ENCODE measurements around the gene TIMM9.
A peak's percentile ranks its signal among the peaks of the same experiment; 100 is the strongest.
"Not testable (repeated sequence)": the region's sequence is repeated elsewhere in the genome, so short reads cannot be mapped to it uniquely, and the experiment has no call there.

The TIMM9 gene

DNA sequence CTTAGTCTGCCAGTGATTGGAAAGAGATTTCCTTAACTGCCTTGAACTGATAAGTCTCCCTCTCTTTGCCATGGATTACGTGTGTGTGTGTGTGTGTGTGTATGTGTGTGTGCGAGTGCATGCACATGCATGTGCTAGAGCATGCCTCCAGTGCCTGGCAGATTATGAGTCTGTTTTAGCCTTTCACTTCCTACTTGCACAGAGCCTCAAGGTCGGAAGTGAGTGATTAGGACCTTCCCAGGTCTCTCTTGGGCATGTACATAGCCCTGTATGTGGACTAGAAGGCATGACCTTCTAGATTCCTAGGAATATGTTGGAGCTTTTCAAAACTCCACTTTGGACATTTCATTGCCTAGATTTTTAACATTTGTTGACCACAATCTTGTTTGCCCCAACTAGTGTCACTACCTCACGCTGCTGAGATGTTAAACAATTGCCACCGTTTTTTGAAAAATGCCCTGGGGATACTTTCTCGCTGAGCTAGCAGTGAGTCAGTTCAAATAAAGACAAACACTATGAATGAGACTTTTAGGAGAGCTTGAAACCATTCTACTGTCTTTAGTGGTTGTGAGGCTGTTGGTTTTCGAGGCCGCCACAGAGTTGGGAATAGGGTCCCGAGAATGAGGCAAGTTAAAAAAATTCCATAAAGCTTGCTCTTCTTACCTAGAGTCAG, 28.4 kb upstream of the TIMM9 start:
- FAIRE-seq (peak; percentile 87), DNase-seq (ENCODE audit: insufficient read length, low spot score) (no peak)
- TF ChIP-seq PAX5 (IDR thresholded peaks at IDR 0.05; ENCODE audit: insufficient read depth, low read length, severe bottlenecking): no peak
- no peak for TF ChIP-seq POLR2A (IDR thresholded peaks at IDR 0.05; ENCODE audit: low read depth, low read length)
- TF ChIP-seq POLR2AphosphoS5 (IDR thresholded peaks at IDR 0.05; ENCODE audit: low read depth, low read length): no peak
- TF ChIP-seq SPI1 (IDR thresholded peaks at IDR 0.05; ENCODE audit: low read depth, low read length): no peak
- TF ChIP-seq POU2F2 (IDR thresholded peaks at IDR 0.05; ENCODE audit: low read depth, low read length): no peak
- TF ChIP-seq TAF1 (IDR thresholded peaks at IDR 0.05; ENCODE audit: low read depth, low read length): no peak

DNA sequence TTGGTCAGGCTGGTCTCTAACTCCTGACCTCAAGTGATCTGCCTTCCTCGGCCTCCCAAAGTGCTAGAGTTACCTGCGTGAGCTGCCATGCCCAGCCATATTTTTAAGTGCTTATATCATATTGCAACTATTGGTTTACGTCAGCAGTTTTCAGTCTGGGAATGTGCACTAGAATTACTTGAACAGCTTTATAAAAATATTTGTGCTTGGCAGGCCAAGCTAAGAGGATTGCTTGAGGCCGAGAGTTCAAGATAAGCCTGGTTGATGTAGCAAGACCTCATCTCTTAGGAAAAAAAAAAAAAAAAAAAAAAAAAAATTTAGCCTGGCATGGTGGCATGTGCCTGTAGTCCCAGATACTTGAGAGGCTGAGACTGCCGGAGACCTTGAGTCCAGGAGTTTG, 17.3 kb upstream of the TIMM9 start:
- FAIRE-seq (no peak), DNase-seq (ENCODE audit: insufficient read length, low spot score) (no peak)
- TF ChIP-seq TAF1 (IDR thresholded peaks at IDR 0.05; ENCODE audit: low read depth, low read length) (no peak), POLR2AphosphoS5 (IDR thresholded peaks at IDR 0.05; ENCODE audit: low read depth, low read length) (no peak), POLR2A (IDR thresholded peaks at IDR 0.05; ENCODE audit: low read depth, low read length) (no peak), POU2F2 (IDR thresholded peaks at IDR 0.05; ENCODE audit: low read depth, low read length) (no peak), SPI1 (IDR thresholded peaks at IDR 0.05; ENCODE audit: low read depth, low read length) (no peak), PAX5 (IDR thresholded peaks at IDR 0.05; ENCODE audit: insufficient read depth, low read length, severe bottlenecking) (no peak)

- TF ChIP-seq TAF1 (IDR thresholded peaks at IDR 0.05; ENCODE audit: low read depth, low read length) (no peak), SPI1 (IDR thresholded peaks at IDR 0.05; ENCODE audit: low read depth, low read length) (no peak), POLR2A (IDR thresholded peaks at IDR 0.05; ENCODE audit: low read depth, low read length) (no peak), POLR2AphosphoS5 (IDR thresholded peaks at IDR 0.05; ENCODE audit: low read depth, low read length) (no peak), POU2F2 (IDR thresholded peaks at IDR 0.05; ENCODE audit: low read depth, low read length) (no peak), PAX5 (IDR thresholded peaks at IDR 0.05; ENCODE audit: insufficient read depth, low read length, severe bottlenecking) (no peak)
- DNase-seq (ENCODE audit: insufficient read length, low spot score) (no peak), FAIRE-seq (no peak)
Observed at GRCh38 chr14:58439476-58439875, 12.1 kb upstream of the TIMM9 start.

GRCh38 chr14:58430156-58430555, 2.8 kb upstream of the TIMM9 start:
- FAIRE-seq (no peak), DNase-seq (ENCODE audit: insufficient read length, low spot score) (no peak)
- TF ChIP-seq TAF1 (IDR thresholded peaks at IDR 0.05; ENCODE audit: low read depth, low read length) (no peak), POLR2AphosphoS5 (IDR thresholded peaks at IDR 0.05; ENCODE audit: low read depth, low read length) (no peak), SPI1 (IDR thresholded peaks at IDR 0.05; ENCODE audit: low read depth, low read length) (no peak), POLR2A (IDR thresholded peaks at IDR 0.05; ENCODE audit: low read depth, low read length) (no peak), PAX5 (IDR thresholded peaks at IDR 0.05; ENCODE audit: insufficient read depth, low read length, severe bottlenecking) (no peak), POU2F2 (IDR thresholded peaks at IDR 0.05; ENCODE audit: low read depth, low read length) (no peak)

DNA sequence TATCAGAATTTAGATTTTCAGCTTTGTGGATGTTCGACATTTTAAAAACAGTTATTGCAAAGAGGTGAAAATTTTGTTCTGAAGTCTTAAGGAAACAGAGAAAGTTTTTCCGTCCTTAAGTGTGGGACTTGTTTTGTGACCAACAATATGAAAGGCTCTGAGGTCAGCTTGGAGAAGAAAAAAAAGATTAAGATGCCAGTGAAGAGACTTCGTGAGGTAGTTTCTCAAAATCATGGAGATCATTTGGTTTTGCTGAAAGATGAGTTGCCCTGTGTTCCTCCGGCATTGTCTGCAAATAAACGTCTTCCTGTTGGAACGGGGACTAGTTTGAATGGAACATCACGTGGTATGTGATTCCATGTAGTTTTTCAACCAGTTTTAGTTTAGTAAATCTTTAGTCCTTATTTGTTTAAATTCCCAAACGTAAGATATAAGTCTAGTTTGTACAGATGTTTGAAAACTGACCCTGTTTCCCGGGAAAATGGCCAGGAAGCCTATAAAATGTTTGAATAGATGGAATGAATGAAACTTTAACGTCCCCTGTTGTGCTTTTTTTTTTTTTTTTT, 870 bp upstream of the TIMM9 start:
- no peak for FAIRE-seq
- DNase-seq (ENCODE audit: insufficient read length, low spot score): no peak
- TF ChIP-seq TAF1 (IDR thresholded peaks at IDR 0.05; ENCODE audit: low read depth, low read length) (no peak), POLR2A (IDR thresholded peaks at IDR 0.05; ENCODE audit: low read depth, low read length) (no peak), POU2F2 (IDR thresholded peaks at IDR 0.05; ENCODE audit: low read depth, low read length) (no peak)

GRCh38 chr14:58426670-58427280, 556 bp downstream of the TIMM9 start:
- DNase-seq (ENCODE audit: insufficient read length, low spot score): no peak
- no peak for FAIRE-seq
- TF ChIP-seq POLR2A (IDR thresholded peaks at IDR 0.05; ENCODE audit: low read depth, low read length) (peak; percentile 43; the same call in 1 of the 2 replicates), SPI1 (IDR thresholded peaks at IDR 0.05; ENCODE audit: low read depth, low read length) (no peak), PAX5 (IDR thresholded peaks at IDR 0.05; ENCODE audit: insufficient read depth, low read length, severe bottlenecking) (no peak), POLR2AphosphoS5 (IDR thresholded peaks at IDR 0.05; ENCODE audit: low read depth, low read length) (0 out of 2 replicates have a peak, but pooled peaks have one; percentile 30), TAF1 (IDR thresholded peaks at IDR 0.05; ENCODE audit: low read depth, low read length) (peak; percentile 80; the same call in 1 of the 2 replicates), POU2F2 (IDR thresholded peaks at IDR 0.05; ENCODE audit: low read depth, low read length) (no peak; the same call in 1 of the 2 replicates)

- FAIRE-seq; DNase-seq (ENCODE audit: insufficient read length, low spot score): not testable (repeated sequence)
Observed at GRCh38 chr14:58416934-58417333, 10.4 kb downstream of the TIMM9 start.

DNA sequence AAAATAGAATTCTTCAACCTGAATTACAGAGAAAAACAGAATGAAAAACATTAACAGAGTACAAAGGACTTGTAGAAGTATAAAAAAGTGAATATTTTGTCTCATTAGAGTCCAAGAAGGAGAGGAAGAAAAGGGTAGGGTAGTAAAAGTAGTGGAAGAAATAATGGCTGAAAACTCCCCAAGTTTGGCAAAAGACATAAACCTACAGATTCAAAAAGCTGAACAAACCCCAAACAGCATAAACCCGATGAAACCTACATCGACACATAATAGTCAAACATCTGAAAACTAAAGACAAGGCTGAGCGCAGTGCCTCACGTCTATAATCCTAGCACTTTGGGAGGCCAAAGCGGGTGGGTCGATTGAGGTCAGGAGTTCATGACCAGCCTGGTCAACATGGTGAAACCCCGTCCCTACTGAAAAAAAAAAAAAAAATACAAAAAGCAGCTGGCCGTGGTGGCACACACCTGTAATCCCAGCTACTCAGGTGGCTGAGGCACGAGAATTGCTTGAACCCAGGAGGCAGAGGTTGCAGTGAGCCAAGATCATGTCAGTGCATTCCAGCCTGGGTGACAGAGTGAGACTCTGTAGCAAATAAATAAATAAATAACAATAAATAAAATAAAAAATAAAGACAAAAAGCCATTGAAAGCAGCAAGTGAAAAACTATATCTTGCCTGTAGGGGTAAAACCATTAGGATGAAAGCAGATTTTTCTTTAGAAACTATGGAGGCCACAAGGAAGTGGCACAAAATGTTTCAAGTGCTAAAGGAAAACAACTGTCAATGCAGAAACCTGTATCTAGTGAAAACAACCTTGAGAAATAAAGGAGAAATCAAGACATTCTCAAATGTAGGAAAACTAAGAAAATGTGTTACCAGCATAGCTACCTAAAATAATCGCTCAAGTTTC, 11.4 kb downstream of the TIMM9 start:
- FAIRE-seq (no peak), DNase-seq (ENCODE audit: insufficient read length, low spot score) (no peak)

GRCh38 chr14:58414845-58415244, 12.5 kb downstream of the TIMM9 start:
- no peak for TF ChIP-seq POU2F2 (IDR thresholded peaks at IDR 0.05; ENCODE audit: low read depth, low read length)
- DNase-seq (ENCODE audit: insufficient read length, low spot score): no peak
- FAIRE-seq: no peak

More for the DNA sequence above, 11.4 kb downstream of the TIMM9 start:
- TF ChIP-seq POU2F2 (IDR thresholded peaks at IDR 0.05; ENCODE audit: low read depth, low read length) (no peak), POLR2AphosphoS5 (IDR thresholded peaks at IDR 0.05; ENCODE audit: low read depth, low read length) (no peak), SPI1 (IDR thresholded peaks at IDR 0.05; ENCODE audit: low read depth, low read length) (no peak), POLR2A (IDR thresholded peaks at IDR 0.05; ENCODE audit: low read depth, low read length) (no peak), TAF1 (IDR thresholded peaks at IDR 0.05; ENCODE audit: low read depth, low read length) (no peak)
